ENCODE results near the gene ANGPT4. TPM values are rescaled to one million over a fixed set of nuclear protein-coding genes. Genes with fewer than 3 reads are reported as not detected.
A peak's percentile ranks its signal among the peaks of the same experiment; 100 is the strongest.

ANGPT4 gene
- total RNA-seq, 1 experiment from 2014 or later, result 0.20 TPM

- peak overlapping the region; percentile 55 for H3K4me3 Mint-ChIP-seq
- no peak for DNase-seq (ENCODE audit: low spot score)
Measured at GRCh38 chr20:845941-846893, 69.9 kb downstream of the ANGPT4 start.

More at GRCh38 chr20:845941-846893, 69.9 kb downstream of the ANGPT4 start:
- Mint-ChIP-seq H3K9me3 (no peaks in the 10 kb centered on the region), H3K4me1 (peaks cover 38% of the 10 kb centered on the region), H3K27ac (no peak overlapping the region; the same call in 1 of the 2 replicates), H3K27me3 (ENCODE audit: low read depth) (peaks cover 12% of the 10 kb centered on the region), H3K36me3 (no peaks in the 10 kb centered on the region; the same call in 1 of the 2 replicates)
- POLR2A ChIA-PET, result interaction anchor here (0.8 kb wide), 1 partner anchor 16 kb away, joined by 3 read pairs; no protein-coding TSS in a partner anchor
- no peak for ATAC-seq
- CTCF ChIA-PET, result interaction anchor here (0.7 to 2.0 kb wide), 5 partner anchors 13 to 113 kb away, joined by 3 to 10 read pairs (median 5); partner anchors contain the start of gene FAM110A
- no peak for TF ChIP-seq ETV6 (CRISPR knock-in tag; IDR thresholded peaks at IDR 0.05)
- no peak for TF ChIP-seq SMAD3 (CRISPR knock-in tag; IDR thresholded peaks at IDR 0.05; ENCODE audit: borderline replicate concordance)
- TF ChIP-seq FOXP4 (CRISPR knock-in tag; IDR thresholded peaks at IDR 0.05), result no peak
- TF ChIP-seq ARID4B (CRISPR knock-in tag; IDR thresholded peaks at IDR 0.05; ENCODE audit: borderline replicate concordance), result no peak
- TF ChIP-seq OVOL2 (CRISPR knock-in tag; IDR thresholded peaks at IDR 0.05; ENCODE audit: borderline replicate concordance), result no peak
- TF ChIP-seq ZNF671 (CRISPR knock-in tag; IDR thresholded peaks at IDR 0.05), result no peak
- no peak for TF ChIP-seq ERG (CRISPR knock-in tag; IDR thresholded peaks at IDR 0.05)

Data from WTC11 (cell line).